DMS 273 (cell line): ENCODE results near the gene MAN2A2.
"Not testable (repeated sequence)": the region's sequence is repeated elsewhere in the genome, so short reads cannot be mapped to it uniquely, and the experiment has no call there.

Experiments used
- DNase-seq: peaks from one replicate; lab custom pipeline; 2025; ENCODE audit not compliant: unreplicated experiment; lab: John Stamatoyannopoulos, UW

The MAN2A2 gene

GRCh38 chr15:90871139-90871715 lies 31.9 kb upstream of the MAN2A2 start:
- DNase-seq = peak; percentile 51

- peak; percentile 35 for DNase-seq
These were observed 31.2 kb upstream of the MAN2A2 start for GRCh38 chr15:90871716-90872485.

- DNase-seq = peak; percentile 34
These were observed 30.5 kb upstream of the MAN2A2 start for GRCh38 chr15:90872486-90873184.

- peak; percentile 24 for DNase-seq
These were observed 29.6 kb upstream of the MAN2A2 start for GRCh38 chr15:90873488-90873997.

GRCh38 chr15:90873998-90874605 lies 29.0 kb upstream of the MAN2A2 start:
- peak; percentile 60 for DNase-seq

- not testable (repeated sequence) for DNase-seq
These were observed 28.1 kb upstream of the MAN2A2 start for GRCh38 chr15:90874986-90875385.

- no peak for DNase-seq
These were observed 27.5 kb upstream of the MAN2A2 start for GRCh38 chr15:90875549-90875981.

GRCh38 chr15:90876046-90876445 lies 27.1 kb upstream of the MAN2A2 start:
- no peak for DNase-seq

GRCh38 chr15:90876512-90877170 lies 26.5 kb upstream of the MAN2A2 start:
- no peak for DNase-seq

- no peak for DNase-seq
These were observed 25.8 kb upstream of the MAN2A2 start for GRCh38 chr15:90877315-90877714.

- no peak for DNase-seq
These were observed 25.1 kb upstream of the MAN2A2 start for GRCh38 chr15:90877996-90878395.

- DNase-seq = no peak
These were observed 24.4 kb upstream of the MAN2A2 start for GRCh38 chr15:90878660-90879059.

- DNase-seq = no peak
These were observed 23.3 kb upstream of the MAN2A2 start for GRCh38 chr15:90879730-90880366.

GRCh38 chr15:90880381-90881145 lies 22.5 kb upstream of the MAN2A2 start:
- DNase-seq = no peak

- no peak for DNase-seq
These were observed 21.7 kb upstream of the MAN2A2 start for GRCh38 chr15:90881181-90881977.

- DNase-seq = no peak
These were observed 21.0 kb upstream of the MAN2A2 start for GRCh38 chr15:90881978-90882721.

- no peak for DNase-seq
These were observed 20.1 kb upstream of the MAN2A2 start for GRCh38 chr15:90882781-90883525.
